GM18868 (cell line): ENCODE measurements around the gene CASZ1.

Source experiments
- ATAC-seq: cut with Tn5 transposase; IDR thresholded peaks from one replicate; pipeline ENCODE4 v1.9.1; 2021; ENCODE audit warnings: mild to moderate bottlenecking, moderate library complexity; ENCODE audit not compliant: unreplicated experiment

CASZ1 gene

GRCh38 chr1:10662090-10662688 is 134.3 kb downstream of the CASZ1 start:
- no peak for ATAC-seq

DNA sequence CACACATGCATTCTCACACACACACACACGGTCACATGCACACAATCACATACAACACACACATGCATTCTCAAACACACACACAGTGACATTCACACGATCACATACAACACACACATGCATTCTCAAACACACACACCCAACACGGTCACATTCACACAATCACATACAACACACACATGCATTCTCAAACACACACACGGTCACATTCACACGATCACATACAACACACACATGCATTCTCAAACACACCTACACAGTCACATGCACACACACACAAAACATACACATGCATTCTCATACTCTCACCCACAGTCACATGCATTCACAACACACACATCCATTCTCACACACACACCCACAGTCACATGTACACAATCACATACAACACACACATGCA is 135.0 kb downstream of the CASZ1 start:
- no peak for ATAC-seq

- ATAC-seq: no peak
Observed at GRCh38 chr1:10659646-10660540, 136.6 kb downstream of the CASZ1 start.

GRCh38 chr1:10659218-10659617 is 137.2 kb downstream of the CASZ1 start:
- no peak for ATAC-seq

DNA sequence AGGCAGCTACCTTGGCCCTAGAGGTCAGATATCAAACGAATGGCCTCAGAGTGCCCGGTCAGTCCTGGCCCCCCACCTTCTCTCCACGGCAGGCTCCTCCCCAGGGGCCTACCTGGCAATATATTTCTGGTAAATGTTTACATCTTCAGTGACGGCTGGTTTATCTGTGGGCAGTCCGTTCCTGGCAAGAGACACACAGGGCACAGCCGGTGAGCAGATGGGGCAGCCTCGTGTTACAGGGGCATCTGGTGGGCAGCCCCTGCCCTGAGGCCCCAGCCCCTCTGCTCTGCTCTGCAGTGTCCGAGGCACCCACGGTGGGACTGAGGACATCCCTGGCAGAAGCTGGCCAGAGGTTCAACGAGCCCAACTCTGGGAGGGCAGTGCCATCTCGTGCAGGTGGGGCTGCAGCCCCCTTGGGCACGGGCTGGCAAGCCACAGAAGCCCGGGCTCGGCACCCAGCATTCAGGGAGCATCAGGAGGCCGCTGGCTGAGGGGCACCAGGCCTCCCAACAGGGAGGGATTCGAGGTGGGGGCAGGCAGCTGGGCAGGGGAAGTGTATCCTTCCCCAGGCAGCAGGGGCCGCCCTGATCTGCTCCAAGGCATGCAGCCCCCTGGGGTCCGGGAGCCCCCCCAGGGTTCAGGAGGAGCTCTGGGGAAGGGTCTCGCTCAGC is 137.9 kb downstream of the CASZ1 start:
- ATAC-seq: no peak

GRCh38 chr1:10657088-10657847 is 139.2 kb downstream of the CASZ1 start:
- ATAC-seq: no peak

DNA sequence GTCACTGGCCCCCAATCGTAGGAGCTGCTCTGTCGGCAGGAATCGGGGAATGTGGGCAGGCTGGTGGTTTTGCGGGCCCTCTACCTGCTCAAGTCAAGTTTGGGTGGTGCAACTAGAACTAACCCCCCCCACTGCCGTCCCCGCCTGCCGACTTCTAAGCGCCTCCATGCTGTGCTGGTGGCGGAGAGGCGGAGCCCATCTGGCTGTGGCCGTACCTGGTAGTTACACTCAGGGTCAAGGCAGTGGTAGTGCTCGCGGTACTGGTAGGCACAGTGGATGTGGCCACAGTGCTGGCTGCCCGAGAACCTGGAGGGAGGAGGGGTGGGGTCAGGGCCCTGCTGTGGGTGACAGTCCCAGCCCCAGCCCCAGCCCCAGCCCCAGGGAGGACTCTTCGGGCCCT is 140.0 kb downstream of the CASZ1 start:
- no peak for ATAC-seq

DNA sequence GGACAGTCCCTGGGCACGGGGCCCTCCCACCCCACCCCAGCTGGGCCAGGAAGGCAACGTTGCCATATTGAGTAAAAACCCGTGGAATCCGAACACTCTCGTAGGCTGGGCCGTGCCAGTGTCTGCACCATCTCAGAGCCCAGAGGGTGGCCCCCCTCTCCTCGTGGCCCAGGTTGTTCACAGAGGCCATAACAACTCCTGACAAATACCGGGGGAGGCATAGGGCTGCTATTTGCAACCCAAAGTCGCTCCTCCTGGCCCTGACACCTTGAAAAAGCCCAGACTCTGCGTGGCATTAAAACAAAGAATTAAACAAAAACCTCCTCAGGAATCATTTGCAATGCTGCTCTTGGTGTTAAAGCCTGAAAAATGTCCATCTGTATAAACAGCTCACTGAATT is 141.4 kb downstream of the CASZ1 start:
- ATAC-seq: no peak

DNA sequence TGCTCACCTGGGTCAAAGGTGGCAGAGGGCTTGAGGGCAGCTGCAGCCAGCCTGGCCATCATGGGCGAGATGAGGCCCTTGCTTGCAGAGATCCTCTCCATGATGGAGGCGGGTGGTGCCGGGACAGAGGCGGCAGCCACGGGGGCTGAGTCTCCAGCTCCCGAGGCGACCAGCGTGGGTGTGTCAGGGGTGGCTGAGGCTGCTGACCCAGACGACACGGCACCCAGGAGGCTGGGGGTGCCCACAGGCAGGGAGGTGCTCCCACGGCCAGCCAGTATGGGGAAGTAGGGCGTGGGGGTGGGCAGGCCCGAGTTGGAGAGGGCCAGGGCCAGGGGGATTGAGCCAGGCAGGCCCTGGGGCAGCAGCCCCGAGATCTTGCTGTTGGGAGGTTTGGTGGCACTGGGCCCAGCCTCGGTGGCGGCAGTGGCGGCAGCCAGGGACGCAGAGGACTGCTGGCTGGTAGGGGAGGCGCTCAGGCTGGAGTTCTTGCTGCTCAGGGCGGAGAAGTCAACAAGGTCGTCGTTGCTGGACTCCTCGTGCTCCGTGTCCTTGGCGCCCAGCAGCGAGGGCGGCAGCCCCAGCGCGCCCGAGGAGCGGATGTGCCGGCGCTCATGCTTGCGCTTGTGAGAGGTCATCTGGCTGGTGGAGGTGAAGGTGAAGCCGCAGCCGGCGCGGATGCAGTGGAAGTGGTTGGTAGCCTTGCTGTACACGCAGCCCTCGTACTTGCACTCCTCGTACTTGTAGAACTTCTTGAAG is 142.9 kb downstream of the CASZ1 start:
- ATAC-seq: no peak

- no peak for ATAC-seq
Observed at GRCh38 chr1:10652626-10653025, 143.8 kb downstream of the CASZ1 start.

GRCh38 chr1:10651793-10652192 is 144.7 kb downstream of the CASZ1 start:
- no peak for ATAC-seq

- ATAC-seq: no peak
Observed at GRCh38 chr1:10651389-10651766, 145.1 kb downstream of the CASZ1 start.

- no peak for ATAC-seq
Observed at GRCh38 chr1:10650556-10651388, 145.7 kb downstream of the CASZ1 start.

DNA sequence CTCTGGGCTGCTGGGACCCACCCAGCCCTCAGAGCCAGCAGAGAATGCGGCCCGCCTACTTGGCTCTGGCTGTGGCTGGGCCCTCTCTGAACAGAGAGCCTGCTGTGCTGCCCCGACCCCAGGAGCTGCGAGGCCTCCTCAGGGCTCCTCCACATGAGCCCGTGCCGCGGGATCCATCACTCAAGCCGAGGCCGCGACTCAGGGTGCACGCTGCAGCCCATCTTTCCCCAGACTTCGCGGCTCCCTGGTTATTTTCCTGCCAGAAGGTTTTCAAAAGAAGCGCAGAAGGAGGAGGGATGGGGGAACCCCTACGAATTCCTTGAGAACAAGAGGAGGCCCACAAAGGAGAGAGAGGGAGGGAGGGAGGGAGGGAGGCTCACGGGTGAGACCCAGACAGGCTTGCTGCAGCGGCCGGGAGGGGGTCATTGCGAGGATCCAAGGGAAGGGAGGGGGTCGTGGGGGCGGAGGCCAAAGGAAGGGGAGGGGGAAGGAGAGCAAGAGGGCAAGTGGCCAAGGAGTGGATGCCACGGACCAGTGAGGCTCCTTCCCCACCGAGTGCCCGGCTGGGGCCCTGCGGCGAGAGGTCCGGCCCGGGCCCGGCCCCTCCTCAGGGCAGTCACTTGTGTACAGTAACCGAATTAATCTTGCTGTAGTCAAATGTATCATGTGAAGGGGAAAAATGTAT is 146.8 kb downstream of the CASZ1 start:
- ATAC-seq: no peak

DNA sequence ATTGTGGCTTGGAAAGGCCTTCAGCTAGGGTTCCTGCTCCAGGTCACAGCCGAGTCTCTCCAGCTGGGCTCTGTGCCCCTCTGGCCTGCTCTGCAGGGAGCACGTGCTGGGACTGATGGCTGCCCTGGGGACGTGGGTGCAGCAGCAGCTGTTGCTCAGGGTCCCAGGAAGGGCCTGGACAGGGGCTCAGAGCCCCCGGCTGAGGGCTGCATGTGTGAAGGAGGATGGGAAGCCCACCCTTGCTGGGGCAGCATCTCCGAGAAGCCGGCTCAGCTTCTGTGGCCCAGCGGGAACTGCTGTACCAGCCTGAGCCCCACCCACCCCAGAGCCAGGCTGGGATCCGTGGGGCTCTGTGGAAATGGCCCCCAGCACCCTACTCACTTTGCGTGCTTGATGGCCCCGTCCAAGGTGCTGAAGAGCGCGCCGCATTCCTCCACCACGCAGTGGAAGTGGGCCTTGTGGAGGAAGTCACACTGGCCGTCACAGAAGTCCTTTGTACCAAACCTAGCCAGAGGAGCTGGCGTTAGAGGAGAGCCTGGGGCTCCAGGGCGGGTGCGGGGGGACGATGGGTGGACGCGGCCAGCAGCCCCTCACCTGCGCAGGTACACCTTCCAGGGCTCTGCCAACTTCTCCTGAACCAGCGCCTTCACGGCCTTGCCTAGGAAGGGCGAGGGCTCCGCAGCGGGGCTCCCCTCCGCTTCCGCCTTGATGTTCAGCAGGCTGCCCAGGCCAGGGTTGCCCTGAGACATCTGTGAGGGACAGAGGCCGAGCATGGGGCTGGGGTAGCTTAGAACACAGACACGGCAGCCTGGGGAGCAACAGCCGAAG is 147.5 kb downstream of the CASZ1 start:
- ATAC-seq: no peak

- no peak for ATAC-seq
Observed at GRCh38 chr1:10647414-10648170, 148.9 kb downstream of the CASZ1 start.

DNA sequence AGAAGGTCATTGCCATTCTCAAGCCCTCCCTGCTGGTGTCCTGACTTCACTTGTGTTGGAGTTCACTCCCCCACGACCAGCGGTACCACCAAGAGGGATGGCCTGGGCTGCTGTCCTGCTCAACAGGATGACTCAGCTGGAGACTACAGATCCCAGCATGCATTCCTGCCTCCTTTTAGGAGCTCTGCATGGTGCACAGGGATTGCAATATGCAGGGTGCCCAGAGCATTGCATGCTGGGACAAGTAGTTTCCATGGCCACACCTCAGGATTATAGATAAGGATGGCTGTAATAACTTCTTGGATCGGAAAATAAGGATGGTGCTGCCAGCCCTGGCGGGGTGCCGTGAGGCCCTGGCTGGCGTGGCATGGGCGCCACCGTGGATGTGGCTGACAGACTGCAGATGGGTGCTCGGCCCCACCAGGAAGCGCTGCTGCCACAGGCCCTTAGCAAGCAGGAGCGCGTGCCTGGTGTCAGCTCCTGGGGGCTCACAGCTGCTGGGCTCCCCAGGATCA is 150.0 kb downstream of the CASZ1 start:
- ATAC-seq: no peak
